Endothelial cell of umbilical vein (primary cell): Measurements from ENCODE around the gene CP. TPM values are rescaled to one million over a fixed set of nuclear protein-coding genes. Genes with fewer than 3 reads are reported as not detected.
A peak's percentile ranks its signal among the peaks of the same experiment; 100 is the strongest.

Experiments
- Bru-seq: library from RNA; stranded (reverse); fragments of 400-500 nt; gene quantifications from one replicate; lab custom pipeline; 2021; lab: Mats Ljungman, UMichigan
- BruChase-seq, 2 experiments: library from RNA; stranded (reverse); fragments of 400-500 nt; gene quantifications; one replicate each; lab custom pipeline; 2021; lab: Mats Ljungman, UMichigan
- BruUV-seq: library from RNA; stranded (reverse); fragments of 400-500 nt; replicated peaks from 2 replicates; lab custom pipeline; 2021; lab: Mats Ljungman, UMichigan
- CTCF ChIA-PET: fragments of 300-600, 350-600 bp; sonication (Branson Sonifier 250); formaldehyde crosslinking; loops from one replicate; lab custom pipeline; 2021; ENCODE audit warnings: antibody characterized with exemption, inconsistent platforms; lab: Charles Lee
- POLR2A ChIA-PET: fragments of 300-600, 350-600 bp; sonication (Branson Sonifier 250); formaldehyde crosslinking; loops from one replicate; lab custom pipeline; 2021; ENCODE audit warnings: antibody characterized with exemption, inconsistent platforms; lab: Charles Lee
- DNase-seq: peaks from one replicate; pipeline ENCODE4 v3.0.0-alpha.2; 2011; ENCODE audit warnings: low read depth, low spot score
- FAIRE-seq: peaks from 2 replicates; lab custom pipeline; 2011; peaks lifted over from hg19 to GRCh38; lab: Jason Lieb, UNC
- H2AFZ ChIP-seq: 2 replicates; pipeline ENCODE4 v1.6.0; 2012; ENCODE audit warnings: low read depth, low read length, control low read depth, inconsistent platforms
- H3K27ac ChIP-seq: 2 replicates; pipeline ENCODE4 v1.5.1; 2011; ENCODE audit warnings: low read depth, mild to moderate bottlenecking, control low read depth, low read length, moderate library complexity; ENCODE audit not compliant: insufficient read depth
- H3K27me3 ChIP-seq, 2 experiments: 2 replicates each; pipeline versions ENCODE4 v1.6.0 to v1.6.1; 2011; ENCODE audit warnings: low read length in 2 of 2, mixed read lengths in 1 of 2; ENCODE audit not compliant: control insufficient read depth in 2 of 2, insufficient read depth in 2 of 2
- H3K36me3 ChIP-seq, 2 experiments: 2 replicates in 1 of 2; 3 replicates in 1 of 2; pipeline ENCODE4 v1.5.1; 2011; ENCODE audit warnings: low read length in 2 of 2, mild to moderate bottlenecking in 1 of 2, moderate library complexity in 1 of 2; ENCODE audit not compliant: control insufficient read depth in 2 of 2, insufficient read depth in 2 of 2; ENCODE audit errors: extremely low read depth in 1 of 2
- H3K4me1 ChIP-seq: 3 replicates; pipeline ENCODE4 v1.5.1; 2011; ENCODE audit warnings: mild to moderate bottlenecking, low read length; ENCODE audit not compliant: control insufficient read depth, insufficient read depth; ENCODE audit errors: extremely low read depth
- H3K4me2 ChIP-seq: 2 replicates; pipeline ENCODE4 v1.6.1; 2011; ENCODE audit warnings: low read length, control low read depth, mixed read lengths; ENCODE audit not compliant: insufficient read depth
- H3K4me3 ChIP-seq, 3 experiments: fragments of 200-600 bp in 1 of 3; sonication (generic), shearing (Covaris generic) in 1 of 3; replicated peaks in 1 of 3; 2 replicates each; pipeline ENCODE4 v1.5.1; 2011 to 2016; ENCODE audit warnings: control low read depth in 3 of 3, low read length in 3 of 3, mild to moderate bottlenecking in 2 of 3, inconsistent platforms in 1 of 3, low read depth in 1 of 3, moderate library complexity in 1 of 3; ENCODE audit not compliant: insufficient read depth in 1 of 3
- H3K79me2 ChIP-seq: 2 replicates; pipeline ENCODE4 v1.6.0; 2012; ENCODE audit warnings: low read length, inconsistent platforms; ENCODE audit not compliant: control insufficient read depth, insufficient read depth
- H3K9ac ChIP-seq: replicated peaks from 2 replicates; pipeline ENCODE3; 2011; ENCODE audit warnings: low read length, control low read depth; ENCODE audit not compliant: insufficient read depth; ENCODE audit errors: extremely low read depth
- H3K9me1 ChIP-seq: replicated peaks from 3 replicates; pipeline ENCODE4 v1.6.0; 2011; ENCODE audit warnings: mild to moderate bottlenecking, low read length; ENCODE audit not compliant: control insufficient read depth, insufficient read depth; ENCODE audit errors: extremely low read depth
- H3K9me3 ChIP-seq: replicated peaks from 2 replicates; pipeline ENCODE4 v1.5.1; 2012; ENCODE audit warnings: low read length, inconsistent platforms; ENCODE audit not compliant: control insufficient read depth, insufficient read depth
- H4K20me1 ChIP-seq: replicated peaks from 2 replicates; pipeline ENCODE3; 2011; ENCODE audit warnings: mild to moderate bottlenecking, low read length; ENCODE audit not compliant: control insufficient read depth, insufficient read depth; ENCODE audit errors: extremely low read depth
- EZH2 ChIP-seq: IDR thresholded peaks from 2 replicates; pipeline ENCODE4 v1.6.1; 2012; ENCODE audit warnings: borderline replicate concordance, low read depth, mild to moderate bottlenecking, moderate library complexity, low read length, inconsistent platforms; ENCODE audit not compliant: severe bottlenecking
- FOS ChIP-seq: IDR thresholded peaks from 2 replicates; pipeline ENCODE4 v1.6.1; 2011; ENCODE audit warnings: mild to moderate bottlenecking, low read length, moderate library complexity, borderline replicate concordance; ENCODE audit not compliant: insufficient read depth
- GATA2 ChIP-seq: IDR thresholded peaks from 2 replicates; pipeline ENCODE4 v1.7.0; 2011; ENCODE audit warnings: low read depth, mild to moderate bottlenecking, moderate library complexity, mixed read lengths, low read length; ENCODE audit not compliant: insufficient read length, insufficient read depth
- JUN ChIP-seq: IDR thresholded peaks from 2 replicates; pipeline ENCODE4 v1.6.1; 2011; ENCODE audit warnings: borderline replicate concordance, low read depth; ENCODE audit not compliant: insufficient read length, insufficient read depth
- MYC ChIP-seq: IDR thresholded peaks from one replicate; pipeline ENCODE4 v1.6.1; 2011; ENCODE audit warnings: mild to moderate bottlenecking, low read depth, low read length
- POLR2A ChIP-seq: IDR thresholded peaks from 2 replicates; pipeline ENCODE4 v1.6.1; 2012; ENCODE audit warnings: low read depth, mild to moderate bottlenecking, control low read depth, low read length
- POLR2AphosphoS5 ChIP-seq: IDR thresholded peaks from 2 replicates; pipeline ENCODE4 v1.6.1; 2012; ENCODE audit warnings: low read depth, mild to moderate bottlenecking, control low read depth, low read length, moderate library complexity; ENCODE audit not compliant: insufficient read depth
- dilution Hi-C: fragments of 300-500 bp; cut with MboI; formaldehyde crosslinking; loops from one replicate; pipeline ENCODE4 v1.15.0; 2019; ENCODE audit warnings: low sequenced_read_pairs; ENCODE audit not compliant: extremely low pct_ligation_motif_present
- intact Hi-C: fragments of 100-400 bp; cut with micrococcal nuclease; formaldehyde crosslinking; loops from one replicate; pipeline ENCODE4 v1.10.0; 2022
- long read RNA-seq: library from polyadenylated mRNA; stranded (forward); transcript quantifications from one replicate; pipeline ENCODE4 v2.0.0, GENCODE V29; 2021
- polyA minus RNA-seq, 3 experiments: library from RNA; depleted of rRNA, polyadenylated mRNA; stranded (reverse); fragments of >200 nt; gene quantifications; 1 replicate in 1 of 3; 2 replicates in 2 of 3; pipeline ENCODE4 v1.2.3, GENCODE V29; 2011
- polyA plus RNA-seq, 4 experiments: library from polyadenylated mRNA; depleted of rRNA in 3 of 4; stranded (reverse) in 3 of 4; unstranded in 1 of 4; fragments of >200 nt; gene quantifications; 2 replicates each; pipeline versions ENCODE4 v1.2.1 to v1.2.3, GENCODE V29; 2011 to 2012; ENCODE audit warnings: missing spikeins in 1 of 4
- total RNA-seq: library from RNA; stranded (reverse); gene quantifications from 2 replicates; pipeline ENCODE4 v1.2.3, GENCODE V29; 2021
- TF ChIP-seq, protein P1 (sequence below): IDR thresholded peaks from 2 replicates; pipeline ENCODE4 v1.6.1; 2011; ENCODE audit not compliant: insufficient read depth, insufficient read length
- TF ChIP-seq, protein P2 (sequence below), 2 donors: IDR thresholded peaks; 1 replicate in 1 of 2; 2 replicates in 1 of 2; pipeline ENCODE4 v1.5.1; 2011; ENCODE audit warnings: low read length in 2 of 2, mild to moderate bottlenecking in 2 of 2, moderate library complexity in 2 of 2, control low read depth in 1 of 2, inconsistent platforms in 1 of 2, low read depth in 1 of 2; ENCODE audit not compliant: insufficient read depth in 1 of 2; ENCODE audit errors: extremely low read depth in 1 of 2

The CP gene
- total RNA-seq (not detected in 2 replicates), polyA plus RNA-seq (not detected in 2 replicates), polyA minus RNA-seq (not detected in 2 replicates), Bru-seq, nascent RNA (percentile 2 among the genes with signal in this experiment), BruChase-seq, experiment 1, labeled RNA remaining after a 6-hour chase (not detected), BruChase-seq, experiment 2, labeled RNA remaining after a 2-hour chase (percentile 2 among the genes with signal in this experiment)
- not detected in 2 replicates for polyA plus RNA-seq (2011; cell fraction: cytosol; rRNA removed)
- not detected in 2 replicates for polyA plus RNA-seq (2011; cell fraction: nucleus; rRNA removed)
- not detected in 2 replicates for polyA plus RNA-seq (2012)
- not detected for polyA minus RNA-seq (2011; cell fraction: cytosol; rRNA and poly(A)+ RNA removed)
- 0.19 TPM in 1 of 2 replicates, not detected in the other for polyA minus RNA-seq (2011; cell fraction: nucleus; rRNA and poly(A)+ RNA removed)
- long read RNA-seq, partial matches to known transcripts: 0 of 4 reads
- long read RNA-seq, other reads (novel, unspliced or antisense): 4 of 4 reads

DNA sequence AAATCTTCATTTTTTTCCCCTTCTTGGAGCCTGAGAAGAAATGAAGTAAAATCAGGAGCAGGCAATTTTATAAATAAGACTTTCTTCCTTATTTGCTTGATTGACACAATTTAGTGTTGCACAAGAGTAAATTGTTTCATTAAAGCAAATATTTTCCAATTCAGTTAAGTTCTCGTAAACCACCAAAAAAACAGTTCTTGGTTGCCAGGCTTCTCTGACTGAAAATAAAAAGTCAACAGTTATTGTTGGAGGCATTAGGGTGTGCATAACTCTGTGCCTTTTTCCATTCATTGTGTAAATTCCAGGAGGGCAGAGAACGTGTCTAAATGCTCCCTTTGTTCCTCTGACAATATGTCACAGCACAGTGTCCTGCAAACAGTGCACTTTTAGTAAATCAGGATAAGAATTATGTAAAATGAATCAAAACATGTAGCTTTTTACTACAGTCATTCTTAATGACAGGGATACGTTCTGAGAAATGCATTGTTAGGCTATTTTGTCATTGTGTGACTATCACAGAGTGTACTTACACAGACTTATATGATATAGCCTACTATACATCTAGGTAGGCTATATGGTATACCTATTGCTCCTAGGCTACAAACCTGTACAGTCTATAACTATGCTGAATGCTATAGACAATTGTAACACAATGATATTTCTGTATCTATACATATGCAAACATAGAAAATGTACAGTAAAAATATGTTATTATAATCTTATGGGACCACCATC is at the start of gene CP:
Gene CP, minus strand, starts transcription at position 47 of the 735 bp plus-strand sequence. Its CDS starts 37 bp downstream, at position 10.
- no peaks in the 10 kb centered on the region for H3K9me1 ChIP-seq
- no peaks in the 10 kb centered on the region for H4K20me1 ChIP-seq
- FAIRE-seq: no peak
- no peaks in the 10 kb centered on the region for H3K36me3 ChIP-seq
- CTCF ChIA-PET: no interaction called here
- no peak within 1 kb of the TSS for H3K9ac ChIP-seq
- intact Hi-C loops: no loop called here
- BruUV-seq: no TSS peak
- H3K4me3 ChIP-seq: no peak within 1 kb of the TSS
- TF ChIP-seq MYC: no peak
- TF ChIP-seq, protein P1, sequence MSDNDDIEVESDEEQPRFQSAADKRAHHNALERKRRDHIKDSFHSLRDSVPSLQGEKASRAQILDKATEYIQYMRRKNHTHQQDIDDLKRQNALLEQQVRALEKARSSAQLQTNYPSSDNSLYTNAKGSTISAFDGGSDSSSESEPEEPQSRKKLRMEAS: no peak
- no peak for TF ChIP-seq POLR2AphosphoS5
- TF ChIP-seq, protein P2, sequence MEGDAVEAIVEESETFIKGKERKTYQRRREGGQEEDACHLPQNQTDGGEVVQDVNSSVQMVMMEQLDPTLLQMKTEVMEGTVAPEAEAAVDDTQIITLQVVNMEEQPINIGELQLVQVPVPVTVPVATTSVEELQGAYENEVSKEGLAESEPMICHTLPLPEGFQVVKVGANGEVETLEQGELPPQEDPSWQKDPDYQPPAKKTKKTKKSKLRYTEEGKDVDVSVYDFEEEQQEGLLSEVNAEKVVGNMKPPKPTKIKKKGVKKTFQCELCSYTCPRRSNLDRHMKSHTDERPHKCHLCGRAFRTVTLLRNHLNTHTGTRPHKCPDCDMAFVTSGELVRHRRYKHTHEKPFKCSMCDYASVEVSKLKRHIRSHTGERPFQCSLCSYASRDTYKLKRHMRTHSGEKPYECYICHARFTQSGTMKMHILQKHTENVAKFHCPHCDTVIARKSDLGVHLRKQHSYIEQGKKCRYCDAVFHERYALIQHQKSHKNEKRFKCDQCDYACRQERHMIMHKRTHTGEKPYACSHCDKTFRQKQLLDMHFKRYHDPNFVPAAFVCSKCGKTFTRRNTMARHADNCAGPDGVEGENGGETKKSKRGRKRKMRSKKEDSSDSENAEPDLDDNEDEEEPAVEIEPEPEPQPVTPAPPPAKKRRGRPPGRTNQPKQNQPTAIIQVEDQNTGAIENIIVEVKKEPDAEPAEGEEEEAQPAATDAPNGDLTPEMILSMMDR (IDR thresholded peaks at IDR 0.05; ENCODE audit: extremely low read depth in 1 of 2, insufficient read depth in 1 of 2, low read depth in 1 of 2, low read length in 2 of 2): no peak
- TF ChIP-seq POLR2A: no peak
- no peak for TF ChIP-seq EZH2
- no peak for TF ChIP-seq GATA2
- TF ChIP-seq FOS: no peak
- TF ChIP-seq JUN: no peak
- H3K9me3 ChIP-seq: no peaks in the 10 kb centered on the region
- H3K4me2 ChIP-seq: no peak within 1 kb of the TSS
- no peak within 1 kb of the TSS for H2AFZ ChIP-seq
- H3K4me1 ChIP-seq: peaks cover 18% of the 10 kb centered on the region
- dilution Hi-C loops: no loop called here
- POLR2A ChIA-PET: no interaction called here
- no peak within 1 kb of the TSS for H3K27ac ChIP-seq
- no peaks in the 10 kb centered on the region for H3K27me3 ChIP-seq
- H3K79me2 ChIP-seq: no peaks in the 10 kb centered on the region
- DNase-seq: no peak
